Measurements from ENCODE around the gene BORCS6. TPM values are rescaled to one million over a fixed set of nuclear protein-coding genes. Genes with fewer than 3 reads are reported as not detected.
A peak's percentile ranks its signal among the peaks of the same experiment; 100 is the strongest.

The BORCS6 gene
- total and polyA plus RNA-seq, 2 of the 13 experiments (the other 11 are each of a cell fraction or from before 2014, with no cell fraction given) = 2.0 to 5.1 TPM

GRCh38 chr17:8209907-8210760, 20.2 kb upstream of the BORCS6 start, which contains the start of gene AURKB (continued):
- TF ChIP-seq SMARCC2 (IDR thresholded peaks at IDR 0.05) (no peak), PRPF4 (IDR thresholded peaks at IDR 0.05; ENCODE audit: low read depth, low read length, poor library complexity, severe bottlenecking) (no peak), ZNF841 (CRISPR knock-in tag; IDR thresholded peaks at IDR 0.05; ENCODE audit: borderline replicate concordance) (no peak), YY1 (IDR thresholded peaks at IDR 0.05; ENCODE audit: insufficient read depth, insufficient replicate concordance, low read depth, low read length) (peak; percentile 14), STAG1 (CRISPR knock-in tag; IDR thresholded peaks at IDR 0.05) (no peak), ZMYM3 (CRISPR knock-in tag; IDR thresholded peaks at IDR 0.05) (no peak), ZSCAN9 (CRISPR knock-in tag; IDR thresholded peaks at IDR 0.05; ENCODE audit: borderline replicate concordance) (no peak), ZNF556 (CRISPR knock-in tag; IDR thresholded peaks at IDR 0.05; ENCODE audit: borderline replicate concordance) (peak; percentile 63; the same call in 1 of the 2 replicates), RFXAP (CRISPR knock-in tag; IDR thresholded peaks at IDR 0.05; ENCODE audit: borderline replicate concordance) (peak; percentile 63), MYPOP (CRISPR knock-in tag; IDR thresholded peaks at IDR 0.05) (peak; percentile 74; the same call in 1 of the 2 replicates), ZNF224 (CRISPR knock-in tag; IDR thresholded peaks at IDR 0.05) (no peak), DDIT3 (CRISPR knock-in tag; IDR thresholded peaks at IDR 0.05) (no peak), NBN (conservative IDR thresholded peaks at IDR 0.05) (no peak), ZNF776 (CRISPR knock-in tag; IDR thresholded peaks at IDR 0.05) (peak; percentile 44; the same call in 1 of the 2 replicates), ZNF180 (CRISPR knock-in tag; IDR thresholded peaks at IDR 0.05; ENCODE audit: borderline replicate concordance, low read depth) (no peak), POLR2AphosphoS5 (IDR thresholded peaks at IDR 0.05; ENCODE audit: low read depth, low read length) (peak; percentile 79), ZNF343 (CRISPR knock-in tag; IDR thresholded peaks at IDR 0.05) (no peak), HMG20B (CRISPR knock-in tag; conservative IDR thresholded peaks at IDR 0.05) (no peak), ZKSCAN8 (CRISPR knock-in tag; IDR thresholded peaks at IDR 0.05; ENCODE audit: borderline replicate concordance) (no peak), ZNF512 (CRISPR knock-in tag; IDR thresholded peaks at IDR 0.05) (peak; percentile 42; the same call in 1 of the 2 replicates), DMAP1 (CRISPR knock-in tag; IDR thresholded peaks at IDR 0.05) (peak; percentile 94), MZF1 (CRISPR knock-in tag; IDR thresholded peaks at IDR 0.05; ENCODE audit: borderline replicate concordance) (no peak), ZNF207 (IDR thresholded peaks at IDR 0.05; ENCODE audit: borderline replicate concordance) (no peak), RFX1 (IDR thresholded peaks at IDR 0.05) (no peak), SKI (IDR thresholded peaks at IDR 0.05; ENCODE audit: partially characterized antibody) (no peak), ZNF619 (CRISPR knock-in tag; IDR thresholded peaks at IDR 0.05) (peak; percentile 79; the same call in 1 of the 2 replicates), MIXL1 (CRISPR knock-in tag; IDR thresholded peaks at IDR 0.05) (no peak), ZNF800 (CRISPR knock-in tag; IDR thresholded peaks at IDR 0.05) (no peak)

All from HepG2 (cell line).